Uterus (tissue), 2 donors: Measurements from ENCODE around the gene EPHA7.

Source experiments
- POLR2A ChIP-seq, 2 donors: fragments of 450-650 bp; IDR thresholded peaks; one replicate each; pipeline ENCODE4 v1.6.1; 2016; ENCODE audit warnings: antibody characterized with exemption in 2 of 2, mild to moderate bottlenecking in 1 of 2, moderate library complexity in 1 of 2
- TF ChIP-seq, protein P1 (sequence below), 4 experiments: fragments of 200-600 bp in 2 of 4; fragments of 450-650 bp in 2 of 4; sonication (generic) in 2 of 4; IDR thresholded peaks; one replicate each; pipeline ENCODE4 v1.5.1; 2016 to 2019; ENCODE audit warnings: antibody characterized with exemption in 4 of 4, mild to moderate bottlenecking in 2 of 4, moderate library complexity in 1 of 4

DNA sequence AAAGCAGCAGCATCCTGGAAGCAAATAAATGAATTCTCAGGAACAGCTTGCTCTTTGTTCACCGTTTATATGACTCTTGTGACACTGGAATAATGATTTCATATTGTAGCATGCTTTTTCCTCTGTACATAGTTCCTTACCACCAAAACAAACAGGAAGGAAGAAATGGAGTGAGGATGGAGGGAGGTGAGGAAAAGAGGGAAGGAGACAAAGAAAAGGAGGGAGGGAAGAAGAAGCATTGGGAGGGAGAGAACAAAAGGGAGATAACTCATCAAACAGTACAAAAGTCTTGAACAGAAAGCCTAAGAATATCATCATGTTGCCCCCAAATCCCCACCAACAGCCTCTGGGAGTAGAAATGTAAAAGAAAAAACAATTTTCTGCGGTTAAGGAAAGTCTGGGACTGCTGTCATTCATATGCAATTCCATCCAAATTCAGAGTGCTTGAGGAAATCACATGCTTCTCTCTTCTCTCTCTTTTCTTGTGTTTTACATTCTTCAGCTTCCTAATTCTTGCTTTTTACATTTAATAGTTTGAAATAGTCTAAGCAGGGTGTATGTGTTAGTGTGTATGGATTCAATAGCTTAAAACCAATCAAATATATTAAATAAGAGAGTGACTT, 81.5 kb downstream of the EPHA7 start:
- TF ChIP-seq, protein P1, sequence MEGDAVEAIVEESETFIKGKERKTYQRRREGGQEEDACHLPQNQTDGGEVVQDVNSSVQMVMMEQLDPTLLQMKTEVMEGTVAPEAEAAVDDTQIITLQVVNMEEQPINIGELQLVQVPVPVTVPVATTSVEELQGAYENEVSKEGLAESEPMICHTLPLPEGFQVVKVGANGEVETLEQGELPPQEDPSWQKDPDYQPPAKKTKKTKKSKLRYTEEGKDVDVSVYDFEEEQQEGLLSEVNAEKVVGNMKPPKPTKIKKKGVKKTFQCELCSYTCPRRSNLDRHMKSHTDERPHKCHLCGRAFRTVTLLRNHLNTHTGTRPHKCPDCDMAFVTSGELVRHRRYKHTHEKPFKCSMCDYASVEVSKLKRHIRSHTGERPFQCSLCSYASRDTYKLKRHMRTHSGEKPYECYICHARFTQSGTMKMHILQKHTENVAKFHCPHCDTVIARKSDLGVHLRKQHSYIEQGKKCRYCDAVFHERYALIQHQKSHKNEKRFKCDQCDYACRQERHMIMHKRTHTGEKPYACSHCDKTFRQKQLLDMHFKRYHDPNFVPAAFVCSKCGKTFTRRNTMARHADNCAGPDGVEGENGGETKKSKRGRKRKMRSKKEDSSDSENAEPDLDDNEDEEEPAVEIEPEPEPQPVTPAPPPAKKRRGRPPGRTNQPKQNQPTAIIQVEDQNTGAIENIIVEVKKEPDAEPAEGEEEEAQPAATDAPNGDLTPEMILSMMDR (IDR thresholded peaks at IDR 0.05): no peak
- no peak for TF ChIP-seq POLR2A (IDR thresholded peaks at IDR 0.05)
